Sigmoid colon (tissue), 7 donors: ENCODE data around the gene LRP8. TPM values are rescaled to one million over a fixed set of nuclear protein-coding genes. Genes with fewer than 3 reads are reported as not detected.
A peak's percentile ranks its signal among the peaks of the same experiment; 100 is the strongest.

Source experiments
- DNase-seq: peaks from one replicate; pipeline ENCODE4 v3.0.0-alpha.2; 2019
- H3K27ac ChIP-seq, 4 donors: fragments of 200-600 bp; sonication (generic); one replicate each; pipeline ENCODE4 v1.5.1; 2016 to 2019; ENCODE audit warnings: mild to moderate bottlenecking in 1 of 4
- H3K27me3 ChIP-seq, 3 donors: fragments of 200-600 bp; sonication (generic); one replicate each; pipeline ENCODE4 v1.5.1; 2019; ENCODE audit warnings: mild to moderate bottlenecking in 1 of 3
- H3K36me3 ChIP-seq, 4 donors: fragments of 200-600 bp; sonication (generic); one replicate each; pipeline ENCODE4 v1.5.1; 2016 to 2019
- H3K4me1 ChIP-seq, 4 donors: fragments of 200-600 bp; sonication (generic); one replicate each; pipeline ENCODE4 v1.5.1; 2017 to 2019
- H3K4me3 ChIP-seq, 4 donors: fragments of 200-600 bp; sonication (generic); one replicate each; pipeline ENCODE4 v1.5.1; 2017 to 2019; ENCODE audit warnings: mild to moderate bottlenecking in 2 of 4, moderate library complexity in 1 of 4
- H3K9me3 ChIP-seq, 4 donors: fragments of 200-600 bp in 3 of 4; sonication (generic) in 3 of 4; one replicate each; pipeline versions ENCODE4 v1.5.1 to v1.6.1; 2013 to 2019
- CTCF ChIP-seq, 4 experiments: fragments of 450-650 bp in 3 of 4; fragments of 200-600 bp in 1 of 4; IDR thresholded peaks; one replicate each; pipeline ENCODE4 v1.5.1; 2016 to 2019; ENCODE audit warnings: antibody characterized with exemption in 4 of 4, mild to moderate bottlenecking in 3 of 4, moderate library complexity in 2 of 4
- EP300 ChIP-seq, 4 donors: sonication (generic); formaldehyde crosslinking; IDR thresholded peaks; one replicate each; pipeline ENCODE4 v1.6.1; 2017; ENCODE audit warnings: antibody characterized with exemption in 4 of 4
- POLR2A ChIP-seq, 2 donors: fragments of 450-650 bp; IDR thresholded peaks; one replicate each; pipeline ENCODE4 v1.6.1; 2016; ENCODE audit warnings: antibody characterized with exemption in 2 of 2, mild to moderate bottlenecking in 2 of 2, moderate library complexity in 2 of 2
- POLR2AphosphoS5 ChIP-seq, 4 donors: sonication (generic); formaldehyde crosslinking; IDR thresholded peaks; one replicate each; pipeline ENCODE4 v1.6.1; 2017; ENCODE audit warnings: antibody characterized with exemption in 4 of 4
- WGBS, 2 donors: extraction: QIAGEN DNeasy Blood & Tissue Kit; methylation state at CpG; one replicate each; pipeline ENCODE4 v1.1.7; 2013; 5-methylcytosine and 5-hydroxymethylcytosine counted together
- intact Hi-C: fragments of 100-400 bp; cut with DNase I; formaldehyde crosslinking; loops from one replicate; pipeline ENCODE4 v1.15.1; 2023
- polyA plus RNA-seq, 3 donors: library from polyadenylated mRNA; stranded (reverse); fragments of 200-250 nt; gene quantifications; one replicate each; pipeline ENCODE4 v1.2.3, GENCODE V29; 2013
- total RNA-seq, 4 donors: library from RNA; depleted of rRNA; stranded (reverse); fragments of >200 nt; gene quantifications; one replicate each; pipeline ENCODE4 v1.1.0, GENCODE V29; 2016
- donor health status: healthy with polysubstance abuse.
- donor health status: Bipolar disorder and iron deficiency.
- donor health status: healthy.

The LRP8 gene
- total RNA-seq = 1 to 10 TPM; 1.1 to 1.7 (median 1.2) TPM
- 1 to 10 TPM in 2 of 3 donors, under 1 TPM in 1; 0.69 to 7.8 (median 3.0) TPM for polyA plus RNA-seq

- no peaks in the 10 kb centered on the region for H3K36me3 ChIP-seq
- 1 to 2% methylated on average over 47 of the region's 47 CpGs for WGBS, 2 donors
- peaks cover 0 to 28% (median 27%) of the 10 kb centered on the region in 4 donors for H3K4me1 ChIP-seq
- TF ChIP-seq POLR2A (IDR thresholded peaks at IDR 0.05) (no peak), POLR2AphosphoS5 (IDR thresholded peaks at IDR 0.05) (no peak), CTCF (IDR thresholded peaks at IDR 0.05) (no peak), EP300 (IDR thresholded peaks at IDR 0.05) (no peak)
- H3K4me3 ChIP-seq = peak within 1 kb of the TSS; percentile 45 to 64 (median 62)
- peak within 1 kb of the TSS; percentile 51 to 69 (median 58) for H3K27ac ChIP-seq
- DNase-seq = peak; percentile 81
- intact Hi-C loops = loop anchor here (5.0 kb wide), 1 partner anchor 91 kb away; the partner anchor contains the start of gene MAGOH
- H3K9me3 ChIP-seq = no peaks in the 10 kb centered on the region
- H3K27me3 ChIP-seq = no peaks in the 10 kb centered on the region
Measured at GRCh38 chr1:53328009-53328461, at the start of gene LRP8. Gene LRP8 (minus strand): TSS chr1:53328070. CDS start chr1:53327912, 158 bp downstream.

- Histone ChIP-seq H3K4me1 (no peaks in the 10 kb centered on the region), H3K27ac (no peak overlapping the region), H3K27me3 (peaks cover 0 to 8% (median 0%) of the 10 kb centered on the region in 3 donors), H3K4me3 (no peak overlapping the region), H3K36me3 (no peaks in the 10 kb centered on the region), H3K9me3 (no peaks in the 10 kb centered on the region)
- no peak for DNase-seq
- no peak for TF ChIP-seq POLR2AphosphoS5 (IDR thresholded peaks at IDR 0.05)
- TF ChIP-seq POLR2A (IDR thresholded peaks at IDR 0.05) = no peak
- no peak for TF ChIP-seq EP300 (IDR thresholded peaks at IDR 0.05)
- no peak for TF ChIP-seq CTCF (IDR thresholded peaks at IDR 0.05)
- WGBS, 2 donors = 82 to 91% methylated on average over 13 of the region's 13 CpGs
- intact Hi-C loops = no loop called here
Measured at GRCh38 chr1:53377438-53377841, 49.6 kb upstream of the LRP8 start.

- Histone ChIP-seq H3K27me3 (peaks cover 0 to 8% (median 0%) of the 10 kb centered on the region in 3 donors), H3K4me1 (no peaks in the 10 kb centered on the region), H3K36me3 (no peaks in the 10 kb centered on the region), H3K9me3 (no peaks in the 10 kb centered on the region), H3K4me3 (no peak overlapping the region), H3K27ac (no peak overlapping the region)
- DNase-seq = no peak
- intact Hi-C loops = no loop called here
- WGBS, 2 donors = 84 to 85% methylated on average over 14 of the region's 14 CpGs
- TF ChIP-seq EP300 (IDR thresholded peaks at IDR 0.05) (no peak), POLR2AphosphoS5 (IDR thresholded peaks at IDR 0.05) (no peak), CTCF (IDR thresholded peaks at IDR 0.05) (no peak), POLR2A (IDR thresholded peaks at IDR 0.05) (no peak)
Measured at GRCh38 chr1:53376742-53377437, 49.0 kb upstream of the LRP8 start.

- intact Hi-C loops = no loop called here
- peaks cover 0 to 8% (median 0%) of the 10 kb centered on the region in 3 donors for H3K27me3 ChIP-seq
- no peak for DNase-seq
- TF ChIP-seq POLR2AphosphoS5 (IDR thresholded peaks at IDR 0.05) (no peak), CTCF (IDR thresholded peaks at IDR 0.05) (no peak)
- H3K4me1 ChIP-seq = no peaks in the 10 kb centered on the region
- WGBS, 2 donors = 72 to 78% methylated on average over 14 of the region's 14 CpGs
- no peaks in the 10 kb centered on the region for H3K9me3 ChIP-seq
- H3K4me3 ChIP-seq = no peak overlapping the region
- no peaks in the 10 kb centered on the region for H3K36me3 ChIP-seq
- H3K27ac ChIP-seq = no peak overlapping the region
Measured at GRCh38 chr1:53376041-53376461, 48.2 kb upstream of the LRP8 start.
